A549 (cell line): Measurements from ENCODE around the gene RARB. TPM values are rescaled to one million over a fixed set of nuclear protein-coding genes. Genes with fewer than 3 reads are reported as not detected.
A peak's percentile ranks its signal among the peaks of the same experiment; 100 is the strongest.

Experiments
- ATAC-seq, 2 experiments: fragments of 200-7000 bp in 1 of 2; fragments of >200 bp in 1 of 2; cut with Nextera tagmentation in 1 of 2; cut with Tn5 transposase in 1 of 2; 3 replicates each; pipeline versions ENCODE4 v1.8.0 to v1.9.1; 2018 to 2020; ENCODE audit warnings: mild to moderate bottlenecking in 1 of 2, moderate library complexity in 1 of 2
- CTCF ChIA-PET: fragments of 300-600 bp; sonication (Branson Sonifier 250); formaldehyde crosslinking; extraction: SDS; loops from one replicate; lab custom pipeline; 2021; ENCODE audit warnings: antibody characterized with exemption, inconsistent platforms; lab: Yijun Ruan, JAX
- POLR2A ChIA-PET: fragments of 350-600 bp; formaldehyde crosslinking; extraction: SDS; loops from one replicate; lab custom pipeline; 2021; ENCODE audit warnings: antibody characterized with exemption, inconsistent platforms; lab: Yijun Ruan, JAX
- DNase-seq, 2 experiments: peaks; one replicate each; pipeline versions ENCODE4 v3.0.0 to v3.0.0-alpha.2; 2011 to 2016; ENCODE audit warnings: low read depth in 1 of 2, low spot score in 1 of 2
- FAIRE-seq: peaks from 2 replicates; lab custom pipeline; 2011; peaks lifted over from hg19 to GRCh38; lab: Jason Lieb, UNC
- H3K27ac ChIP-seq, 2 experiments: fragments of >200 bp; sonication (Bioruptor Twin); formaldehyde crosslinking; 3 replicates each; pipeline ENCODE4 v1.5.1; 2016 to 2017
- H3K4me1 ChIP-seq: fragments of >200 bp; sonication (Bioruptor Twin); formaldehyde crosslinking; 3 replicates; pipeline ENCODE4 v1.6.1; 2016
- H3K4me2 ChIP-seq: fragments of >200 bp; sonication (Bioruptor Twin); formaldehyde crosslinking; 3 replicates; pipeline ENCODE4 v1.6.1; 2016
- H3K4me3 ChIP-seq: fragments of >200 bp; sonication (Bioruptor Twin); formaldehyde crosslinking; 3 replicates; pipeline ENCODE4 v1.5.1; 2016
- H3K9me3 ChIP-seq: fragments of >200 bp; sonication (Bioruptor Twin); formaldehyde crosslinking; 3 replicates; pipeline ENCODE4 v1.6.1; 2016
- BHLHE40 ChIP-seq: IDR thresholded peaks from 2 replicates; pipeline ENCODE4 v1.6.1; 2012; ENCODE audit warnings: low read depth, low read length, inconsistent platforms
- CEBPB ChIP-seq, 2 experiments: fragments of >200 bp in 1 of 2; sonication (Bioruptor Twin) in 1 of 2; formaldehyde crosslinking in 1 of 2; IDR thresholded peaks; 2 replicates each; pipeline ENCODE4 v1.6.1; 2012 to 2016
- CHD2 ChIP-seq: fragments of 150-350 bp; IDR thresholded peaks from 2 replicates; pipeline ENCODE4 v1.6.1; 2014; ENCODE audit warnings: low read length; ENCODE audit not compliant: partially characterized antibody
- CHD4 ChIP-seq: fragments of 200-600 bp; sonication (generic); IDR thresholded peaks from 2 replicates; pipeline ENCODE4 v1.6.1; 2016; ENCODE audit warnings: antibody characterized with exemption, mild to moderate bottlenecking, borderline replicate concordance
- CTCF ChIP-seq: fragments of >200 bp; sonication (Bioruptor Twin); formaldehyde crosslinking; IDR thresholded peaks from 3 replicates; pipeline ENCODE4 v1.5.1; 2016
- EHMT2 ChIP-seq: fragments of 200-600 bp; sonication (generic); IDR thresholded peaks from 2 replicates; pipeline ENCODE4 v1.6.1; 2016; ENCODE audit warnings: antibody characterized with exemption, low read depth, mild to moderate bottlenecking, moderate library complexity
- EP300 ChIP-seq, 2 experiments: fragments of >200 bp; sonication (Bioruptor Twin); formaldehyde crosslinking; IDR thresholded peaks; 2 replicates in 1 of 2; 3 replicates in 1 of 2; pipeline ENCODE4 v1.6.1; 2016 to 2017
- ESRRA ChIP-seq: fragments of 150-350 bp; IDR thresholded peaks from 2 replicates; pipeline ENCODE4 v1.6.1; 2014; ENCODE audit warnings: mild to moderate bottlenecking, low read length, borderline replicate concordance
- FOSB ChIP-seq: fragments of 250-450 bp; sonication (Bioruptor Pico); IDR thresholded peaks from 2 replicates; pipeline ENCODE4 v1.5.0; 2020; ENCODE audit warnings: mild to moderate bottlenecking, moderate library complexity
- FOSL2 ChIP-seq, 2 experiments: fragments of 450-650 bp in 1 of 2; fragments of >200 bp in 1 of 2; sonication (Bioruptor Twin) in 1 of 2; formaldehyde crosslinking; IDR thresholded peaks; 2 replicates each; pipeline versions ENCODE4 v1.5.0 to v1.6.1; 2016 to 2020; ENCODE audit warnings: mild to moderate bottlenecking in 1 of 2, moderate library complexity in 1 of 2
- HEYL ChIP-seq: fragments of 250-450 bp; sonication (Bioruptor Pico); IDR thresholded peaks from 2 replicates; pipeline ENCODE4 v1.8.0; 2021; ENCODE audit warnings: mild to moderate bottlenecking, moderate library complexity
- HMGXB4 ChIP-seq: fragments of 250-450 bp; sonication (Bioruptor Pico); IDR thresholded peaks from 2 replicates; pipeline ENCODE4 v1.5.0; 2021; ENCODE audit warnings: mild to moderate bottlenecking, moderate library complexity, borderline replicate concordance
- HOXA7 ChIP-seq: fragments of 250-450 bp; sonication (Bioruptor Pico); IDR thresholded peaks from 2 replicates; pipeline ENCODE4 v1.5.0; 2020; ENCODE audit warnings: mild to moderate bottlenecking, moderate library complexity
- JUNB ChIP-seq: fragments of >200 bp; sonication (Bioruptor Twin); formaldehyde crosslinking; IDR thresholded peaks from 2 replicates; pipeline ENCODE4 v1.6.1; 2016
- MAX ChIP-seq: IDR thresholded peaks from 2 replicates; pipeline ENCODE4 v1.6.1; 2012
- MAZ ChIP-seq: fragments of 150-350 bp; IDR thresholded peaks from 2 replicates; pipeline ENCODE4 v1.6.1; 2014; ENCODE audit warnings: antibody characterized with exemption, low read depth, low read length, borderline replicate concordance
- MYC ChIP-seq: IDR thresholded peaks from 2 replicates; pipeline ENCODE4 v1.6.1; 2012; ENCODE audit warnings: mild to moderate bottlenecking, inconsistent platforms, low read length, improper control_type of control experiment, borderline replicate concordance
- NFE2L2 ChIP-seq: fragments of 150-350 bp; conservative IDR thresholded peaks from 2 replicates; pipeline ENCODE4 v1.6.1; 2014; ENCODE audit warnings: low read length
- POLR2A ChIP-seq: IDR thresholded peaks from 2 replicates; pipeline ENCODE4 v1.6.1; 2012; ENCODE audit warnings: mild to moderate bottlenecking, low read length
- RARB ChIP-seq: fragments of 250-450 bp; sonication (Bioruptor Pico); IDR thresholded peaks from 2 replicates; pipeline ENCODE4 v1.8.0; 2021; ENCODE audit warnings: mild to moderate bottlenecking, moderate library complexity
- SMC3 ChIP-seq: fragments of >200 bp; sonication (Bioruptor Twin); formaldehyde crosslinking; IDR thresholded peaks from 3 replicates; pipeline ENCODE4 v1.6.1; 2018; ENCODE audit warnings: inconsistent platforms
- SREBF2 ChIP-seq: fragments of 450-650 bp; IDR thresholded peaks from 2 replicates; pipeline ENCODE4 v1.6.1; 2014; ENCODE audit warnings: mild to moderate bottlenecking, moderate library complexity
- TP53 ChIP-seq: fragments of 250-450 bp; sonication (Bioruptor Pico); IDR thresholded peaks from 2 replicates; pipeline ENCODE4 v1.5.0; 2021; ENCODE audit warnings: mild to moderate bottlenecking, moderate library complexity
- USF2 ChIP-seq: fragments of 450-650 bp; IDR thresholded peaks from 2 replicates; pipeline ENCODE4 v1.6.1; 2014; ENCODE audit warnings: antibody characterized with exemption
- ZNF302 ChIP-seq: fragments of 250-450 bp; sonication (Bioruptor Pico); IDR thresholded peaks from 2 replicates; pipeline ENCODE4 v1.9.0; 2021; ENCODE audit warnings: inconsistent platforms, mild to moderate bottlenecking, moderate library complexity
- ZSCAN20 ChIP-seq: fragments of 250-450 bp; sonication (Bioruptor Pico); IDR thresholded peaks from 2 replicates; pipeline ENCODE4 v1.8.0; 2022; ENCODE audit warnings: mild to moderate bottlenecking, moderate library complexity
- WGBS: methylation state at CpG from one replicate; pipeline ENCODE4 v1.1.6; 2017; ENCODE audit errors: missing lambda C conversion rate; 5-methylcytosine and 5-hydroxymethylcytosine counted together
- polyA plus RNA-seq, 4 experiments: library from polyadenylated mRNA; depleted of rRNA in 3 of 4; stranded (reverse); fragments of >200 nt; fragmentation: RNase III in 1 of 4; extraction: RNeasy Plus Mini Kit Qiagen cat#74134 plus additional on column Dnase treatment in 1 of 4; gene quantifications; 2 replicates in 3 of 4; 3 replicates in 1 of 4; pipeline ENCODE4 v1.2.3, GENCODE V29; 2011 to 2017

Gene RARB
- polyA plus RNA-seq, 2 of the 4 experiments (the other 2 are of a cell fraction), result 24.5 to 30.8 TPM

- ATAC-seq (no peak), FAIRE-seq (no peak), DNase-seq (no peak)
- WGBS, result 47% methylated on average over 2 of the region's 2 CpGs
- H3K9me3 ChIP-seq, result no peaks in the 10 kb centered on the region
- TF ChIP-seq NFE2L2, result no peak
- no peak for TF ChIP-seq TP53 (CRISPR knock-in tag)
- TF ChIP-seq MAX, result no peak
- no peak for TF ChIP-seq JUNB
- TF ChIP-seq USF2, result no peak
- TF ChIP-seq BHLHE40, result no peak
- no peak for TF ChIP-seq FOSB (CRISPR knock-in tag)
- TF ChIP-seq CTCF, result no peak
- no peak for TF ChIP-seq HOXA7
- TF ChIP-seq POLR2A, result no peak
- no peak for TF ChIP-seq EP300 (IDR thresholded peaks at IDR 0.05)
- TF ChIP-seq SMC3, result no peak
- TF ChIP-seq MAZ, result no peak
- TF ChIP-seq CHD4, result no peak
- no peak for TF ChIP-seq SREBF2
- no peak for TF ChIP-seq ZSCAN20 (CRISPR knock-in tag)
- H3K4me3 ChIP-seq, result no peak overlapping the region
- H3K27ac ChIP-seq, result no peak overlapping the region
- H3K4me1 ChIP-seq, result no peaks in the 10 kb centered on the region
- CTCF ChIA-PET, result interaction anchor here (0.8 kb wide), 1 partner anchor 16 kb away, joined by 3 read pairs; no protein-coding TSS in a partner anchor
- POLR2A ChIA-PET, result no interaction called here
- H3K4me2 ChIP-seq, result no peak overlapping the region
These were observed 49.2 kb upstream of the RARB start for GRCh38 chr3:25378786-25379311.

- FAIRE-seq, result no peak
- CTCF ChIA-PET, result no interaction called here
- Histone ChIP-seq H3K9me3 (no peaks in the 10 kb centered on the region), H3K4me1 (no peaks in the 10 kb centered on the region), H3K4me2 (no peak overlapping the region), H3K27ac (no peak overlapping the region), H3K4me3 (no peak overlapping the region)
- WGBS, result 65% methylated on average over 9 of the region's 9 CpGs
- no peak for TF ChIP-seq ESRRA
- TF ChIP-seq ZSCAN20 (CRISPR knock-in tag), result no peak
- no peak for TF ChIP-seq ZNF302 (CRISPR knock-in tag)
- peak; percentile 42 to 73; a peak in 3 of 4 replicates for TF ChIP-seq CEBPB (IDR thresholded peaks at IDR 0.05)
- no peak for ATAC-seq
- POLR2A ChIA-PET, result no interaction called here
- DNase-seq, result no peak
These were observed 47.8 kb upstream of the RARB start for GRCh38 chr3:25380222-25380739.

GRCh38 chr3:25381083-25381482 lies 47.0 kb upstream of the RARB start:
- ATAC-seq, result no peak
- DNase-seq, result no peak
- Histone ChIP-seq H3K27ac (no peak overlapping the region), H3K4me2 (no peak overlapping the region), H3K4me3 (no peak overlapping the region), H3K9me3 (no peaks in the 10 kb centered on the region), H3K4me1 (no peaks in the 10 kb centered on the region)
- ChIA-PET POLR2A (no interaction called here), CTCF (no interaction called here)
- TF ChIP-seq FOSL2 (IDR thresholded peaks at IDR 0.05) (no peak), FOSL2 (CRISPR knock-in tag; IDR thresholded peaks at IDR 0.05) (no peak), EHMT2 (no peak), MYC (no peak), HEYL (CRISPR knock-in tag) (no peak), HMGXB4 (no peak), CHD2 (no peak), RARB (no peak), EP300 (IDR thresholded peaks at IDR 0.05) (no peak), TP53 (CRISPR knock-in tag) (no peak), SREBF2 (no peak), ZSCAN20 (CRISPR knock-in tag) (no peak)
- no peak for FAIRE-seq
- WGBS, result 90% methylated on average over 3 of the region's 3 CpGs
